ENCODE data around the gene PTPRD.

DNA sequence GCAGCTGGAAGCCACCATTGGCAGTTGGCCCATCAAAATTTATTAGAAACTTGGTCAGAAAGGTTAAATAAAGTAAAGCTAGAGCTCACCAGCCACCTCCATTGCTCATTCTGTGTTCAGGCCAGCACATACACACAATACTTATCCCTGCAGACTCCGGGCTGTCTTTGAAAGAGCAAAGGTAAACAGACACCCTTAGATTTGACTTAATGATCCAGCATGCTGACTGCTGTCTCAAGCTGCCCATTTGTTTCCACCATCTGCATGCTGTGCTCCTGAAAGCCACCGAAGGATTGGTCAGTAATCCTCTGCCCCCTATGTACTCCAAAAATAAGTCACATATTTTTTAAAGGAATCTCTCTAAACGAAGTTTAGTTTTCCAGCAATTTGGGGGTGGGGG, 1753.4 kb downstream of the PTPRD start:
- TF ChIP-seq, protein P1, sequence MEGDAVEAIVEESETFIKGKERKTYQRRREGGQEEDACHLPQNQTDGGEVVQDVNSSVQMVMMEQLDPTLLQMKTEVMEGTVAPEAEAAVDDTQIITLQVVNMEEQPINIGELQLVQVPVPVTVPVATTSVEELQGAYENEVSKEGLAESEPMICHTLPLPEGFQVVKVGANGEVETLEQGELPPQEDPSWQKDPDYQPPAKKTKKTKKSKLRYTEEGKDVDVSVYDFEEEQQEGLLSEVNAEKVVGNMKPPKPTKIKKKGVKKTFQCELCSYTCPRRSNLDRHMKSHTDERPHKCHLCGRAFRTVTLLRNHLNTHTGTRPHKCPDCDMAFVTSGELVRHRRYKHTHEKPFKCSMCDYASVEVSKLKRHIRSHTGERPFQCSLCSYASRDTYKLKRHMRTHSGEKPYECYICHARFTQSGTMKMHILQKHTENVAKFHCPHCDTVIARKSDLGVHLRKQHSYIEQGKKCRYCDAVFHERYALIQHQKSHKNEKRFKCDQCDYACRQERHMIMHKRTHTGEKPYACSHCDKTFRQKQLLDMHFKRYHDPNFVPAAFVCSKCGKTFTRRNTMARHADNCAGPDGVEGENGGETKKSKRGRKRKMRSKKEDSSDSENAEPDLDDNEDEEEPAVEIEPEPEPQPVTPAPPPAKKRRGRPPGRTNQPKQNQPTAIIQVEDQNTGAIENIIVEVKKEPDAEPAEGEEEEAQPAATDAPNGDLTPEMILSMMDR (IDR thresholded peaks at IDR 0.05 in 4 of 5, conservative IDR thresholded peaks at IDR 0.05 in 1 of 5), result no peak
- no peak for TF ChIP-seq POLR2A (IDR thresholded peaks at IDR 0.05)
